ENCODE results near the gene EYA2.

EYA2 gene

GRCh38 chr20:47061549-47061948, 166.9 kb downstream of the EYA2 start:
- DNase-seq (ENCODE audit: low read depth in 2 of 2, low spot score in 1 of 2), result no peak

- DNase-seq (ENCODE audit: low read depth in 2 of 2, low spot score in 1 of 2), result no peak
Measured at GRCh38 chr20:47062226-47062890, 167.7 kb downstream of the EYA2 start.

- no peak for DNase-seq (ENCODE audit: low read depth in 2 of 2, low spot score in 1 of 2)
Measured at GRCh38 chr20:47063407-47063806, 168.8 kb downstream of the EYA2 start.

- DNase-seq (ENCODE audit: low read depth in 2 of 2, low spot score in 1 of 2), result no peak
Measured at GRCh38 chr20:47063808-47064207, 169.2 kb downstream of the EYA2 start.

DNA sequence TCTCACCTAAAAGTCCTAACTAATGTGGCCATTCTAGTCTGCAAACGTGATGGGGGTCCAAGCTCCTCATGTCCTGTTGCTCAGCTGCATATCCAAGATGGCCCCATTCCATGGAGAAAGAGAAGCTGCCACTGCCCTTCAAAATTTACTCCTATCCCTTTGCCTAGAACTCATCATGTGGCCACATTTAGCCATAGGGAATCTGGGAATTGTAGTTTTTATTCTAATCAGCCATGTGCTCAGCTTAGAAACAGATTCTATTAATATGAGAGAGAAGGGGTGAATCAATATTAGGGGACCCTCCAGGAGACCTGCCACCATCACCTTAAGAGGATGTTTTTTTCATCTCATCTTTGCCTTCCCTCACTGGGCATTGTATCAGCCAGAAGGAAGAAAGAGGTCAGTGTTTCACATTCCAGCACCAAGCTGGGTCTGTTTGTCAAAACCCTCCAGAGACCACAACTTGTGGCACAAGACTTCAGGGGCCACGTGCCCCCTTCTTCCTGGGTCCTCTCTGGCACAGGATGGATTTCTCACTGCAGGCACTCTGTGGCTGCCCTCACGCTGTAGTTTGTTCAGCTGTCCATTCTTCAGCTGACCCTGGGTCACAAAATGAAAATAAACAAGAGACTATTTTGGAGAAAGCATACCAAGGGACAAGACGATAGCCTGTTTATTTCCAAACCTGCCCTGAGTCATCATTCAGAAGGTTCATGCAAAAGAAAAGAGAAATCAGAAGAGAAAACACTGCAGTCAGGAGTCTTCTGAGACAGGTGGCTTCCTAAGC, 172.0 kb downstream of the EYA2 start:
- DNase-seq (ENCODE audit: low read depth in 2 of 2, low spot score in 1 of 2), result no peak

GRCh38 chr20:47067776-47068175, 173.1 kb downstream of the EYA2 start:
- no peak for DNase-seq (ENCODE audit: low read depth in 2 of 2, low spot score in 1 of 2)

DNA sequence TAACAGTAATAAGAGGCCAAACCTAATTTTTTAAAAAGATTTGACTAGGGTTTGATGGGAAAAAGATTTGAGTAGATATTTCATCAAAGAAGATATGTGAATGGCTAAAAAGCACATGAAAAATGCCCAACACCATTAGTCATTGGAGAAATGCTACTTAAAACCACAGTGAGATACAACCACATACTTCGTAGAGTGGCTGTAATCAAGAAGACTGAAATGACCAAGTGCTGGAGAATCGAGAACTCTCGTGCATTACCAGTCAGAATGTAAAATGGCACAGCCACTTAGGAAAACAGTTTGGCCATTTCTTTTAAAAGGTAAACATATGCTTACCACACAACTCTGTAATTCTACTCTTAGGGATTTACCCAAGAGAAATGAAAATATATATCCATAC, 175.5 kb downstream of the EYA2 start:
- no peak for DNase-seq (ENCODE audit: low read depth in 2 of 2, low spot score in 1 of 2)

DNA sequence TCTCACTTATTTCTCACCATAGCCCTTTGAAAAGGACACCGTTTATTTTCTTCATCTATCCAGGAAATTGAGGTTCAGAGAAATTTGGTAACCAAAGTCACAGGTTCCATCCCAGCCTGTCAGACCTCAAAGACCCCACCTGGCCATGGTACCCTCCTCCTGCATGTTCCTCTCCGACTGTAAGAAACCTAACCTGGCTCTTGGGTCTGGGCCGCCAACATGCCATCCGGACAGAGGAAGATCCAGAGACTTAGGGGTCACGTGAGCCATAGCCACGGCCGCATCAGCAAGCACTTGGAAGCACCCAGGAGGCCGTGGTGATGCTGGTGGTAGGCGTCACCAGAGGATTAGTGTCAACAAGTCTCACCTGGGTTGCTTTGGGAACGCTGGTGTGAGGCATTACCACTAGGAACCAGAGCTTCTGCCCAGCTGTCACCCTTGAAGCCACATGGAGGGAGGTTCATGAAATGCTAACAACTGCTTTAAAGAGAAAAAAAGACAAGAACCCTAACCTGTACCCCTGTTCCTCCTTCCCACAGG, 177.1 kb downstream of the EYA2 start:
- DNase-seq (ENCODE audit: low read depth in 2 of 2, low spot score in 1 of 2), result no peak

DNA sequence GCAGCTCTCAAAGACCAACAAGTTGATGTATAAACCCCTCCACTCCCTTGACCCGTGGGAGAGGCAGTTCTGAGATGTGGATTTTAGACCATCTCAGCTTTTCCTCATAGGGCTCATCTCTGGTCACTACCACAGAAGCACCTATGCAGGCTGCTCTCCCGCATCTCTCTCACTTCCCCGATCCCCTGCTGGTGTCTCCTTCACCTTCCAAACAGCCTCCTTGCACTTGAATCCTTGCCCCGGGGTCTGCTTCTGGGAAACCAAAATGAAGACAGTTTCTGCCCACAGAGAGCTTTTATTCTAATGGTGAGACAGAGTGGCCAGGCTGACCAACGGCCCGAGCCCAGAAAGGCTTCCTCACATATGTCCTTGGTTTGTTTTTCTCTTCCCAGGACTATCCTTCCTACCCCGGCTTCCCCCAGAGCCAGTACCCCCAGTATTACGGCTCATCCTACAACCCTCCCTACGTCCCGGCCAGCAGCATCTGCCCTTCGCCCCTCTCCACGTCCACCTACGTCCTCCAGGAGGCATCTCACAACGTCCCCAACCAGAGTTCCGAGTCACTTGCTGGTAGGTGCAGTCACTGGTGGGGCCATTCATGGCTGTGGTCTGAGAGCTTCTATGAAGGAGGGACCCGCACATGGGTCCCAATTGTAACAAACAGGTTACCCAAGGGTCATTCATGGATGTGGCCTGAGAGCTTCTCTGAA, 179.3 kb downstream of the EYA2 start:
- DNase-seq (ENCODE audit: low read depth in 2 of 2, low spot score in 1 of 2), result no peak

DNA sequence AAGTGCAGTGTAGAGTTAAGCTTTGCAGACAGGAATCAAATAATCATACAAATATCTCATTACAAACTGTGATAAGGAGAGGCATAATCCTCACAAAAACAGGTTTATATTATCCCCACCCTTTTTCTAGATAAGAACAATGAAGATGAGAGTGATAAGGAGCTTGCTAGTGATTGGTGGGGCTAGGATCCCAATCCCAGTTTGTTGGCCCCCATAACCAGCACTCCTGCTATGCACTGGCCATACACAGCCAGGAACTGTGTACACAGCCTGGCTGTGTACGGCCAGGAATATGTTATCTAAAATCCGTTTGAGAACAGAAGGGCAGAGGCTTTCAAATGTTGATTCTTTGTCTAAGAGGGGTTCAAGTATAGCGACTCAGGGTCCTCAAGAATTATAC, 180.6 kb downstream of the EYA2 start:
- no peak for DNase-seq (ENCODE audit: low read depth in 2 of 2, low spot score in 1 of 2)

DNA sequence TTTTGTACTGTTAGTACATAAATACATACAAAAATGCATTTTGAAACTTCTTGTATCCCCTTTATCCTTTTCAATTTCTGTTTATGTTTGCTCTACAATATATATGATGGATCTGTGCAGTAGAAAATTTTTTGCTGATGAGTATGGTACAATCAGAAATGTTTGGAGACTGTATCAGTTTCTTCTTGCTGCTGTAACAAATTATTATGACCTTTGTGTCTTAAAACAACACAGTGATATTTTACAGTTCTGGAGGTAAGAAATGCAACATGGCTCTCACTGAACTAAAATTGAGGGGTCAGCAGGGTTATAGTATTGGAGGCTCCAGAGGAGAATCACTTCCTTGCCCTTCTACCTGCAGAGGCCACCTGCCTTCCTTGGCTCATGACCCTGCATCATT, 184.4 kb downstream of the EYA2 start:
- DNase-seq (ENCODE audit: low read depth in 2 of 2, low spot score in 1 of 2), result no peak

GRCh38 chr20:47080365-47080764, 185.7 kb downstream of the EYA2 start:
- no peak for DNase-seq (ENCODE audit: low read depth in 2 of 2, low spot score in 1 of 2)

GRCh38 chr20:47086316-47086715, 191.7 kb downstream of the EYA2 start:
- no peak for DNase-seq (ENCODE audit: low read depth in 2 of 2, low spot score in 1 of 2)

- no peak for DNase-seq (ENCODE audit: low read depth in 2 of 2, low spot score in 1 of 2)
Measured at GRCh38 chr20:47088335-47088734, 193.7 kb downstream of the EYA2 start.

DNA sequence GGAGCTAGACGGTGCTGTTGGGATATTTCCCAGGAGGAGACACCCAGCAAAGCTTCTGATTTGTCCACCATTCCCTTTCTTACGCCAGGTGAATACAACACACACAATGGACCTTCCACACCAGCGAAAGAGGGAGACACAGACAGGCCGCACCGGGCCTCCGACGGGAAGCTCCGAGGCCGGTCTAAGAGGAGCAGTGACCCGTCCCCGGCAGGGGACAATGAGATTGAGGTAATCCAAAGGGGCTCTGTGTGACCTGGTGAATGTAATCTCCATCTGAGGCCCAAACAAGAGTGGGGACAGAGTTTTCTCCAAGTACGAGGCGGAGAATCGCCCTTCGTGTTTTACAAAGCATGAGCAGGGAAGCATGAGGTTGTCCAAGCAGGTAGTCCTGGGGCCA, 194.5 kb downstream of the EYA2 start:
- no peak for DNase-seq (ENCODE audit: low read depth in 2 of 2, low spot score in 1 of 2)

DNA sequence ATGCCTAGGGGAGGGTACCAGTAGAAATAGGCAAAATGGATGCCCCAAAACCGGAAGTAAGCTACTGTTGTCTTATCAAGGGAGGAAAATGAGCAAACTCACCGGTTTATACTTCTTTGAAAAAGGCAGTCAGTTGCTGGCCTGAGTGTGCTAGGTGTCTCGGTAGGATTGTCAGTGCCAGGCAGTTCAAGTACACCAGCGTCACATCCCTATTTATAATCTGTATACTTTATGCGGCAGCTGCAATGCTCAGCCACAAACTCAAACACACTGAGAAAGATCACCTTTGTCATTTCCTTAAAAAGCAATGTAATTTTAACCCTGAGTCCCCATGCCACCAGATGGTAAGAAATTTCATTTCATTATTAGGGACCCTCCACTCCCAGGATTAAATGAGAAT, 196.2 kb downstream of the EYA2 start:
- no peak for DNase-seq (ENCODE audit: low read depth in 2 of 2, low spot score in 1 of 2)

- no peak for DNase-seq (ENCODE audit: low read depth in 2 of 2, low spot score in 1 of 2)
Measured at GRCh38 chr20:47093320-47093966, 198.8 kb downstream of the EYA2 start.

DNA sequence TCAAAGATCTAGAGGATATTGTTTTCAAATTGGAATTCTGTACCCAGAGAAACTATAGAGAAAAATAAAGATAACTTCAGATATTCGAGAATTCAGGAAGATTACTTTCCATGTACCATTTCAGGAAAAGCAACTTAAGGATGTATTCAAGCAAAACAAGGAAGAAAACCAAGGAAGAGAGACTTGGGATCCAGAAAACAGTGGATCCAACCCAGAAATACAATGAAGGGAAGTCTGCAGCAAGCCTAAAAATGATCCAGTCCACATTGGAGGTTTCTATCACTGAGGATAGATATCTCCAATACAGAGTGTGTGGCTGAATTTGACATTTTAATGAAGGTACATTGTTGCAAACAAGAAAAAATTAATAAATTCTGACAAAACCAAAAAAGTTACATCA, 201.0 kb downstream of the EYA2 start:
- DNase-seq (ENCODE audit: low read depth in 2 of 2, low spot score in 1 of 2), result no peak

- DNase-seq (ENCODE audit: low read depth in 2 of 2, low spot score in 1 of 2), result no peak
Measured at GRCh38 chr20:47097691-47098622, 203.3 kb downstream of the EYA2 start.

GRCh38 chr20:47099093-47099492, 204.4 kb downstream of the EYA2 start:
- no peak for DNase-seq (ENCODE audit: low read depth in 2 of 2, low spot score in 1 of 2)

Data from stimulated activated CD8-positive, alpha-beta memory T cell treated with anti-CD3 and anti-CD28 coated beads, Interleukin-4, amount 100 ng/mL, for 1 hour (primary cell).